ENCODE results near the gene CRHR1. TPM values are rescaled to one million over a fixed set of nuclear protein-coding genes. Genes with fewer than 3 reads are reported as not detected.
A peak's percentile ranks its signal among the peaks of the same experiment; 100 is the strongest.

Gene CRHR1
- total RNA-seq, 3 donors from 2014 or later: 1.6 to 2.8 TPM; not detected in 1

DNA sequence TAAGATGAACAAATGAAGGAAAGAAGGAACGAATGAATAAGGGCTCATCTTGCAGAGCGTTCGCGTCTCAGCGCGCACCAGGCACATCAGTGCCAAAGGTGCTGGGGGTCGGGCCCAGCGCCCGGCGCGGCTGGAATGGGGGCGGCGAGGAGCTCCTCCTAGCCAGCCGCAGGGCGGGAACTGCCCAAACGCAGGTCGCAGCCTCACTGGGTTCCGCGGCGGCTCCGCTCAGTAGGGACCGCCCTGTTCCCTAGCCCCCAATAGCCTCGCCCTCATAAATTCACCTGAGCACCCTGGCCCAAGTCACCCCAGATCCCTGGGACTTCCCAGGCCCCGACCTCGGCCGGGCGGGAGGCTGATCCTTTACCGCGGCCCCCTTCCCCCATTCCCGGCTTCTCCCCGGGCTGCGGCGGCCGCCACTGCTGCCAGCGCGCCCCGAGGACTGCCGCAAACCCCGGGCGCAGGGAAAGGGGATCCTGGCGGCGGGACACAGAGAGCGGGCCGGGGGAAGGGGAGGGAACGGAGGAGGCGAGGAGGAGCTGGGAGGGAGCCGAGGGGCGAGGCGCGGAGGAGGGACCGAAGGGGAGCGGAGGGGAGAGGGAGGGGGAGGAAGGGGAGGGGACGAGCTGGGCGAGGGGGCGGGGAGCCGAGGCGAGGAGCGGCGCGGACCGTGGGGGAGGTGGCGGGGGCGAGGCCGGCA, 377 bp upstream of the CRHR1 start:
- Histone ChIP-seq H3K4me3 (peak overlapping the region; percentile 40 to 85 (median 58)), H3K36me3 (no peaks in the 10 kb centered on the region), H3K27me3 (peaks cover 0 to 9% of the 10 kb centered on the region in 2 donors), H3K9me3 (no peaks in the 10 kb centered on the region), H3K27ac (no peak overlapping the region), H3K4me1 (peaks cover 4 to 8% of the 10 kb centered on the region in 2 donors)
- intact Hi-C loops (cut with DNase I; ENCODE audit: low total_unique reads): no loop called here
- TF ChIP-seq, protein P1, sequence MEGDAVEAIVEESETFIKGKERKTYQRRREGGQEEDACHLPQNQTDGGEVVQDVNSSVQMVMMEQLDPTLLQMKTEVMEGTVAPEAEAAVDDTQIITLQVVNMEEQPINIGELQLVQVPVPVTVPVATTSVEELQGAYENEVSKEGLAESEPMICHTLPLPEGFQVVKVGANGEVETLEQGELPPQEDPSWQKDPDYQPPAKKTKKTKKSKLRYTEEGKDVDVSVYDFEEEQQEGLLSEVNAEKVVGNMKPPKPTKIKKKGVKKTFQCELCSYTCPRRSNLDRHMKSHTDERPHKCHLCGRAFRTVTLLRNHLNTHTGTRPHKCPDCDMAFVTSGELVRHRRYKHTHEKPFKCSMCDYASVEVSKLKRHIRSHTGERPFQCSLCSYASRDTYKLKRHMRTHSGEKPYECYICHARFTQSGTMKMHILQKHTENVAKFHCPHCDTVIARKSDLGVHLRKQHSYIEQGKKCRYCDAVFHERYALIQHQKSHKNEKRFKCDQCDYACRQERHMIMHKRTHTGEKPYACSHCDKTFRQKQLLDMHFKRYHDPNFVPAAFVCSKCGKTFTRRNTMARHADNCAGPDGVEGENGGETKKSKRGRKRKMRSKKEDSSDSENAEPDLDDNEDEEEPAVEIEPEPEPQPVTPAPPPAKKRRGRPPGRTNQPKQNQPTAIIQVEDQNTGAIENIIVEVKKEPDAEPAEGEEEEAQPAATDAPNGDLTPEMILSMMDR (IDR thresholded peaks at IDR 0.05): no peak
- TF ChIP-seq POLR2AphosphoS5 (IDR thresholded peaks at IDR 0.05) (no peak), POLR2A (IDR thresholded peaks at IDR 0.05) (no peak)
- no peak for DNase-seq (ENCODE audit: low spot score in 2 of 2)

DNA sequence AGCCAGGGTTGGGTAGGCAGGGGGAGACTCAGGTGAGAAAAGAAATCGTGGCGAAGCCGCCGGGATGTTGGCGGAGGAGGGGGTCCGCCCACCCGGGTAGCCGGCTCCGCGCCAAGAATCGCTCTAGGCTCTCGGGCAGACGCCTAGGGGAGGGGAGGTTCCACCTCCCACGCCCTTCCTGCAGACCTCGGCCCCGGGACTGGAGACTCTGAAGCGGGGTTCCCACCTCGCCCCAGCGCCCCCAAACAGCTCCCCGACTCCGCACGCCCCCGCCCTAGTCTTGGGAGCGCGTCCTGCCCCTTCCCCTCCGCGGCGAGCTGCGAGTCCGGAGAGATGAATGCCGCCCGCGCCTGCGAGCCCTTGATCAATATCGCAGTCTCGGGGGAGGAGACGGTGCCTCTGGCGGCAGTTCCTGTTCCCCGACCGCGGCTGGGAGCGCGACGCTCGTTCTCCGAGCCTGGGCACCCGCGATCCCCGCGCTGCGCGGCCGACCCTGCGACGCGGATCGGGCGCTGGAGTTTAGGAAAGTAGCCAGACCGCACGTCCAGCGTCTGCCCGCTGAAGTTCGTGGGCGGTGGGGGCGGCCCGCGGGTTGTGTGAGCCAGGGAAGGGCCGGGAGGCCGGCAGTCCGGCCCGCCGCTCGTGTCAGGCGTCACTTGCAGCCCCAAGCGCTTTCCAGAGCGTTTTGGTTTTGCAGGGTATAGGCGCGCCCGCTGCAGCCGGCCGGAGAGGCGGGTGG, 790 bp downstream of the CRHR1 start:
- DNase-seq (ENCODE audit: low spot score in 2 of 2): no peak
- Histone ChIP-seq H3K4me1 (peaks cover 4 to 8% of the 10 kb centered on the region in 2 donors), H3K27ac (no peak overlapping the region), H3K36me3 (no peaks in the 10 kb centered on the region), H3K9me3 (no peaks in the 10 kb centered on the region), H3K27me3 (peaks cover 0 to 9% of the 10 kb centered on the region in 2 donors), H3K4me3 (peak overlapping the region; percentile 40 to 85 (median 58))
- TF ChIP-seq POLR2A (IDR thresholded peaks at IDR 0.05) (no peak), POLR2AphosphoS5 (IDR thresholded peaks at IDR 0.05) (no peak)
- TF ChIP-seq, protein P1 (IDR thresholded peaks at IDR 0.05): no peak
- intact Hi-C loops (cut with DNase I; ENCODE audit: low total_unique reads): no loop called here

DNA sequence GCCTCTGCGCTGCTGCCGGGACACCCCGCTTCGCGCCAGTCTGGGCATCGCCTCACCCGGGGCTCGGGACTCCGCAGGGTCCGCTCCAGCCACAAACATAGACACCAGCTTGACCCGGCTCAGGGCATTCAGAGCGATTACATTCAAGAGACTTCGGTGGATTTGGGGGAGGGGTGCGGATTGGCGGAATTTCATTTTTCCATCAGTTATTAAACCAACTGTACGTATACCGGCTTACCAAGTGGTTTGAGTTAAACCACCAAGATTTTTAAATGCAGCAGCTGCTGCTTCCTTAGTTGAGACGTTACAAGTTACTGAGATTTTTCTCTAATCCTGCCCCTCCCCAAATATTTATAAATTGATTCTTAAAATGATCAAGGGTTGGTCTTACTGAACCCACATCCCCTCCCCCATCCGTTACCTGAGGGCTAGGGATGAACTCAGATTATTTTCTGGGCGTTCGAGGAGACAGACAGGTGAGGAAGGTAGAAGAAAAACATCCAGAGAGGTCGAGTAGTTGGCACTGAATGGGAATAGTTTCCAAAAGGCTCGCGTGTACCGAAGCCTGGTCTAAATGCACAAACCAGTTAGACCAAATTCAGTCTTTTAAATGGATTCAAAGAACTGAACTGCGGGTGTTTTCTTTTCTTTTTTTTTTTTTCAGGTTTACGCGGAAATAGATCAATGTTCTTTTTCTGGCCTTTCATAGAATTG, 1.5 kb downstream of the CRHR1 start:
- DNase-seq (ENCODE audit: low spot score in 2 of 2): no peak
- H3K9me3 ChIP-seq: no peaks in the 10 kb centered on the region
- peak overlapping the region; percentile 40 to 85 (median 58) for H3K4me3 ChIP-seq
- H3K36me3 ChIP-seq: no peaks in the 10 kb centered on the region
- H3K27ac ChIP-seq: no peak overlapping the region
- intact Hi-C loops (cut with DNase I; ENCODE audit: low total_unique reads): no loop called here
- H3K27me3 ChIP-seq: peaks cover 0 to 9% of the 10 kb centered on the region in 2 donors
- H3K4me1 ChIP-seq: peaks cover 4 to 8% of the 10 kb centered on the region in 2 donors
- TF ChIP-seq, protein P1 (IDR thresholded peaks at IDR 0.05): no peak
- no peak for TF ChIP-seq POLR2A (IDR thresholded peaks at IDR 0.05)

DNA sequence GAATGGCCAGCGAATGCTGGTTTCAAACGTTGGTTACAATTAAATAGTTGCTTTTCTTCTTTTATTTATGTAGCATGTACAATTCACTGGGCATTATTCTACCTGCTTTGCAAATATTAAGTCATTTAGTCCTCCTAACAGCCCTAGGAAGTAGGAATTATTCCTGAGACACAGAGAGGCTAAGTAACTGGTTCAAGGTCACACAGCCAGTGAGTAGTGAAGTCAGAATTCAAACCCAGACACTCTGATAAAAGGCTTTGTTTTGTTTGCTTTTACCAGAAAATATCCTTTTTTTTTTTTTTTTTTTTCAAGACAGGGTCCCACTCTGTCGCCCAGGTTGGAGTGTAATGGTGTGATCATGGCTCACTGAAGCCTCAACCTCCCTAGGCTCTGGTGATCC, 2.2 kb downstream of the CRHR1 start:
- no peak overlapping the region for H3K27ac ChIP-seq
- H3K4me1 ChIP-seq: peaks cover 6 to 8% of the 10 kb centered on the region in 2 donors
- TF ChIP-seq POLR2A (IDR thresholded peaks at IDR 0.05): no peak
- TF ChIP-seq, protein P1 (IDR thresholded peaks at IDR 0.05): no peak
- H3K36me3 ChIP-seq: no peaks in the 10 kb centered on the region
- intact Hi-C loops (cut with DNase I; ENCODE audit: low total_unique reads): no loop called here
- H3K9me3 ChIP-seq: no peaks in the 10 kb centered on the region
- DNase-seq (ENCODE audit: low spot score in 2 of 2): no peak
- no peak overlapping the region for H3K4me3 ChIP-seq
- peaks cover 0 to 9% of the 10 kb centered on the region in 2 donors for H3K27me3 ChIP-seq
